ENCODE data around the gene STK16.

GRCh38 chr2:219229305-219230058 is 15.8 kb upstream of the STK16 start, which contains the start of the genes ANKZF1 and ATG9A:
- 0 out of 2 replicates have a peak, but pooled peaks have one; percentile 6 for TF ChIP-seq RAD21 (IDR thresholded peaks at IDR 0.05; ENCODE audit: low read depth)
- peak; percentile 77 for TF ChIP-seq EGR1 (IDR thresholded peaks at IDR 0.05)
- TF ChIP-seq, protein P1, sequence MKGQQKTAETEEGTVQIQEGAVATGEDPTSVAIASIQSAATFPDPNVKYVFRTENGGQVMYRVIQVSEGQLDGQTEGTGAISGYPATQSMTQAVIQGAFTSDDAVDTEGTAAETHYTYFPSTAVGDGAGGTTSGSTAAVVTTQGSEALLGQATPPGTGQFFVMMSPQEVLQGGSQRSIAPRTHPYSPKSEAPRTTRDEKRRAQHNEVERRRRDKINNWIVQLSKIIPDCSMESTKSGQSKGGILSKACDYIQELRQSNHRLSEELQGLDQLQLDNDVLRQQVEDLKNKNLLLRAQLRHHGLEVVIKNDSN (IDR thresholded peaks at IDR 0.05), result 0 out of 2 replicates have a peak, but pooled peaks have one; percentile 6
- peak; percentile 47; the same call in 1 of the 2 replicates for TF ChIP-seq TCF12 (IDR thresholded peaks at IDR 0.05; ENCODE audit: low read depth)
- TF ChIP-seq TAF1 (IDR thresholded peaks at IDR 0.05; ENCODE audit: low read depth), result peak; percentile 76
- peak; percentile 74 for TF ChIP-seq CREB1 (IDR thresholded peaks at IDR 0.05; ENCODE audit: low read depth)
- peak; percentile 44 for TF ChIP-seq CEBPB (IDR thresholded peaks at IDR 0.05)
- TF ChIP-seq, protein P2, sequence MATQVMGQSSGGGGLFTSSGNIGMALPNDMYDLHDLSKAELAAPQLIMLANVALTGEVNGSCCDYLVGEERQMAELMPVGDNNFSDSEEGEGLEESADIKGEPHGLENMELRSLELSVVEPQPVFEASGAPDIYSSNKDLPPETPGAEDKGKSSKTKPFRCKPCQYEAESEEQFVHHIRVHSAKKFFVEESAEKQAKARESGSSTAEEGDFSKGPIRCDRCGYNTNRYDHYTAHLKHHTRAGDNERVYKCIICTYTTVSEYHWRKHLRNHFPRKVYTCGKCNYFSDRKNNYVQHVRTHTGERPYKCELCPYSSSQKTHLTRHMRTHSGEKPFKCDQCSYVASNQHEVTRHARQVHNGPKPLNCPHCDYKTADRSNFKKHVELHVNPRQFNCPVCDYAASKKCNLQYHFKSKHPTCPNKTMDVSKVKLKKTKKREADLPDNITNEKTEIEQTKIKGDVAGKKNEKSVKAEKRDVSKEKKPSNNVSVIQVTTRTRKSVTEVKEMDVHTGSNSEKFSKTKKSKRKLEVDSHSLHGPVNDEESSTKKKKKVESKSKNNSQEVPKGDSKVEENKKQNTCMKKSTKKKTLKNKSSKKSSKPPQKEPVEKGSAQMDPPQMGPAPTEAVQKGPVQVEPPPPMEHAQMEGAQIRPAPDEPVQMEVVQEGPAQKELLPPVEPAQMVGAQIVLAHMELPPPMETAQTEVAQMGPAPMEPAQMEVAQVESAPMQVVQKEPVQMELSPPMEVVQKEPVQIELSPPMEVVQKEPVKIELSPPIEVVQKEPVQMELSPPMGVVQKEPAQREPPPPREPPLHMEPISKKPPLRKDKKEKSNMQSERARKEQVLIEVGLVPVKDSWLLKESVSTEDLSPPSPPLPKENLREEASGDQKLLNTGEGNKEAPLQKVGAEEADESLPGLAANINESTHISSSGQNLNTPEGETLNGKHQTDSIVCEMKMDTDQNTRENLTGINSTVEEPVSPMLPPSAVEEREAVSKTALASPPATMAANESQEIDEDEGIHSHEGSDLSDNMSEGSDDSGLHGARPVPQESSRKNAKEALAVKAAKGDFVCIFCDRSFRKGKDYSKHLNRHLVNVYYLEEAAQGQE (IDR thresholded peaks at IDR 0.05; ENCODE audit: low read depth), result no peak
- TF ChIP-seq YY1 (IDR thresholded peaks at IDR 0.05; ENCODE audit: low read depth), result no peak
- TF ChIP-seq EP300 (IDR thresholded peaks at IDR 0.05; ENCODE audit: borderline replicate concordance), result no peak; the same call in 1 of the 2 replicates
- TF ChIP-seq NFIC (IDR thresholded peaks at IDR 0.05), result peak; percentile 37; the same call in 1 of the 2 replicates
- TF ChIP-seq FOXM1 (IDR thresholded peaks at IDR 0.05; ENCODE audit: borderline replicate concordance, low read depth), result no peak
- TF ChIP-seq MAX (IDR thresholded peaks at IDR 0.05), result no peak; the same call in 1 of the 2 replicates
